Activated CD4-positive, alpha-beta T cell treated with anti-CD3 and anti-CD28 coated beads, Interleukin-2, amount 50 U/mL, for 48 hours (primary cell): Measurements from ENCODE around the gene MTFMT.
"Not testable (repeated sequence)": the region's sequence is repeated elsewhere in the genome, so short reads cannot be mapped to it uniquely, and the experiment has no call there.

Experiments used
- DNase-seq, 2 experiments: peaks; one replicate each; pipeline ENCODE4 v3.0.0-alpha.2; 2020

Gene MTFMT

GRCh38 chr15:65028921-65029735, at the start of gene MTFMT:
Gene MTFMT (minus strand): TSS chr15:65029639. CDS start chr15:65029613, 26 bp downstream.
- peak; percentile 98 for DNase-seq

GRCh38 chr15:65077981-65078352, 48.5 kb upstream of the MTFMT start:
- DNase-seq = peak; percentile 61 to 65

- no peak for DNase-seq
Measured at GRCh38 chr15:65077291-65077980, 48.0 kb upstream of the MTFMT start.

GRCh38 chr15:65076486-65077290, 47.2 kb upstream of the MTFMT start, which contains the start of gene KBTBD13:
Gene KBTBD13 (plus strand): TSS chr15:65076746. CDS start chr15:65076816, 70 bp downstream.
- DNase-seq = no peak

- not testable (repeated sequence) for DNase-seq
Measured at GRCh38 chr15:65075607-65076395, 46.4 kb upstream of the MTFMT start.

GRCh38 chr15:65074946-65075345, 45.5 kb upstream of the MTFMT start:
- not testable (repeated sequence) for DNase-seq

GRCh38 chr15:65072617-65073016, 43.2 kb upstream of the MTFMT start:
- no peak for DNase-seq

GRCh38 chr15:65072027-65072426, 42.6 kb upstream of the MTFMT start:
- no peak for DNase-seq

GRCh38 chr15:65071381-65071811, 42.0 kb upstream of the MTFMT start:
- DNase-seq = no peak

- no peak for DNase-seq
Measured at GRCh38 chr15:65069779-65070546, 40.5 kb upstream of the MTFMT start.

- DNase-seq = no peak
Measured at GRCh38 chr15:65069179-65069578, 39.7 kb upstream of the MTFMT start.

GRCh38 chr15:65068403-65068788, 39.0 kb upstream of the MTFMT start:
- no peak for DNase-seq

- DNase-seq = no peak
Measured at GRCh38 chr15:65067645-65068402, 38.4 kb upstream of the MTFMT start, which contains the start of gene RASL12. Gene RASL12 (minus strand): TSS chr15:65067991. CDS start chr15:65067835, 156 bp downstream.

GRCh38 chr15:65067317-65067644, 37.8 kb upstream of the MTFMT start:
- DNase-seq = no peak

GRCh38 chr15:65066635-65067316, 37.3 kb upstream of the MTFMT start:
- DNase-seq = no peak

GRCh38 chr15:65066001-65066634, 36.7 kb upstream of the MTFMT start:
- DNase-seq = no peak

- no peak for DNase-seq
Measured at GRCh38 chr15:65062726-65063125, 33.3 kb upstream of the MTFMT start.

- no peak for DNase-seq
Measured at GRCh38 chr15:65062061-65062460, 32.6 kb upstream of the MTFMT start.

GRCh38 chr15:65060641-65061397, 31.4 kb upstream of the MTFMT start:
- no peak for DNase-seq
